HG02571 (cell line): Measurements from ENCODE around the gene EN1.

Source experiments
- ATAC-seq: cut with Tn5 transposase; IDR thresholded peaks from one replicate; pipeline ENCODE4 v1.9.1; 2021; ENCODE audit warnings: mild to moderate bottlenecking, moderate library complexity; ENCODE audit not compliant: unreplicated experiment

Gene EN1

GRCh38 chr2:118843483-118844132, 3.8 kb downstream of the EN1 start:
- no peak for ATAC-seq

GRCh38 chr2:118842661-118843482, 4.6 kb downstream of the EN1 start:
- ATAC-seq = no peak

GRCh38 chr2:118841828-118842461, 5.5 kb downstream of the EN1 start:
- no peak for ATAC-seq

GRCh38 chr2:118841450-118841827, 6.0 kb downstream of the EN1 start:
- ATAC-seq = no peak

- ATAC-seq = no peak
Observed at GRCh38 chr2:118838741-118839455, 8.6 kb downstream of the EN1 start.

- no peak for ATAC-seq
Observed at GRCh38 chr2:118837621-118838020, 9.8 kb downstream of the EN1 start.

GRCh38 chr2:118837067-118837466, 10.4 kb downstream of the EN1 start:
- no peak for ATAC-seq

GRCh38 chr2:118836411-118836930, 11.0 kb downstream of the EN1 start:
- ATAC-seq = no peak

- ATAC-seq = no peak
Observed at GRCh38 chr2:118835746-118836410, 11.6 kb downstream of the EN1 start.

- no peak for ATAC-seq
Observed at GRCh38 chr2:118834901-118835745, 12.3 kb downstream of the EN1 start.

- ATAC-seq = no peak
Observed at GRCh38 chr2:118834440-118834810, 13.0 kb downstream of the EN1 start.

GRCh38 chr2:118833716-118834439, 13.6 kb downstream of the EN1 start:
- ATAC-seq = no peak

GRCh38 chr2:118832791-118833715, 14.4 kb downstream of the EN1 start:
- no peak for ATAC-seq

- no peak for ATAC-seq
Observed at GRCh38 chr2:118832071-118832790, 15.2 kb downstream of the EN1 start.

- ATAC-seq = no peak
Observed at GRCh38 chr2:118830881-118831280, 16.6 kb downstream of the EN1 start.

- no peak for ATAC-seq
Observed at GRCh38 chr2:118830118-118830517, 17.3 kb downstream of the EN1 start.

- ATAC-seq = no peak
Observed at GRCh38 chr2:118826093-118826492, 21.4 kb downstream of the EN1 start.
